ENCODE results near the gene ZDHHC8. TPM values are rescaled to one million over a fixed set of nuclear protein-coding genes. Genes with fewer than 3 reads are reported as not detected.
A peak's percentile ranks its signal among the peaks of the same experiment; 100 is the strongest.

ZDHHC8 gene
- total RNA-seq, 3 donors from 2014 or later (not counting 1 experiment from before 2014, with no cell fraction given) = 64.0 to 75.6 (median 65.3) TPM

- DNase-seq (no peak), ATAC-seq (no peak)
- H3K4me1 ChIP-seq (ENCODE audit: control insufficient read depth, insufficient read depth, low read length) = no peaks in the 10 kb centered on the region
- H3K9me3 ChIP-seq (ENCODE audit: control insufficient read depth, insufficient read depth, low read length) = no peaks in the 10 kb centered on the region
- no peak for TF ChIP-seq CTCF (IDR thresholded peaks at IDR 0.05)
- no peaks in the 10 kb centered on the region for H3K27me3 ChIP-seq (ENCODE audit: control insufficient read depth, insufficient read depth, low read length)
- H3K4me3 ChIP-seq (ENCODE audit: low read length) = no peak overlapping the region
- Mint-ChIP-seq H3K36me3 (no peaks in the 10 kb centered on the region), H3K4me3 (no peak overlapping the region), H3K27me3 (ENCODE audit: low read depth in 2 of 2) (no peaks in the 10 kb centered on the region), H3K4me1 (no peaks in the 10 kb centered on the region), H3K9me3 (no peaks in the 10 kb centered on the region), H3K27ac (no peak overlapping the region)
- H3K36me3 ChIP-seq (ENCODE audit: control insufficient read depth, insufficient read depth, low read length) = no peaks in the 10 kb centered on the region
- no peak overlapping the region for H3K27ac ChIP-seq (ENCODE audit: low read length)
- 97% methylated on average over 10 of the region's 10 CpGs for WGBS (ENCODE audit: insufficient coverage)
- intact Hi-C loops (cut with micrococcal nuclease) = no loop called here
Observed at GRCh38 chr22:20173772-20174171, 42.2 kb downstream of the ZDHHC8 start.

GRCh38 chr22:20174785-20175596 lies 43.4 kb downstream of the ZDHHC8 start:
- H3K36me3 Mint-ChIP-seq = no peaks in the 10 kb centered on the region
- TF ChIP-seq CTCF (IDR thresholded peaks at IDR 0.05) = no peak

GRCh38 chr22:20175597-20175900 lies 43.9 kb downstream of the ZDHHC8 start:
- TF ChIP-seq CTCF (IDR thresholded peaks at IDR 0.05) = no peak
- no peak overlapping the region for H3K4me3 Mint-ChIP-seq
- no peaks in the 10 kb centered on the region for H3K36me3 Mint-ChIP-seq
- H3K9me3 Mint-ChIP-seq = no peaks in the 10 kb centered on the region
- ATAC-seq (no peak), DNase-seq (peak in 1 of 2 donors; percentile 25)
- intact Hi-C loops (cut with micrococcal nuclease) = no loop called here
- no peaks in the 10 kb centered on the region for H3K27me3 Mint-ChIP-seq (ENCODE audit: low read depth in 2 of 2)
- no peaks in the 10 kb centered on the region for H3K9me3 ChIP-seq (ENCODE audit: control insufficient read depth, insufficient read depth, low read length)
- WGBS (ENCODE audit: insufficient coverage) = 64% methylated on average over 12 of the region's 12 CpGs
- no peaks in the 10 kb centered on the region for H3K4me1 Mint-ChIP-seq
- H3K27ac ChIP-seq (ENCODE audit: low read length) = no peak overlapping the region
- no peaks in the 10 kb centered on the region for H3K27me3 ChIP-seq (ENCODE audit: control insufficient read depth, insufficient read depth, low read length)
- no peak overlapping the region for H3K27ac Mint-ChIP-seq
- no peak overlapping the region for H3K4me3 ChIP-seq (ENCODE audit: low read length)
- H3K4me1 ChIP-seq (ENCODE audit: control insufficient read depth, insufficient read depth, low read length) = no peaks in the 10 kb centered on the region
- H3K36me3 ChIP-seq (ENCODE audit: control insufficient read depth, insufficient read depth, low read length) = no peaks in the 10 kb centered on the region

More at GRCh38 chr22:20174785-20175596, 43.4 kb downstream of the ZDHHC8 start:
- Mint-ChIP-seq H3K27ac (no peak overlapping the region), H3K4me3 (no peak overlapping the region), H3K27me3 (ENCODE audit: low read depth in 2 of 2) (no peaks in the 10 kb centered on the region), H3K9me3 (no peaks in the 10 kb centered on the region), H3K4me1 (no peaks in the 10 kb centered on the region)
- H3K4me3 ChIP-seq (ENCODE audit: low read length) = no peak overlapping the region
- no peak for ATAC-seq
- no peaks in the 10 kb centered on the region for H3K36me3 ChIP-seq (ENCODE audit: control insufficient read depth, insufficient read depth, low read length)
- H3K27me3 ChIP-seq (ENCODE audit: control insufficient read depth, insufficient read depth, low read length) = no peaks in the 10 kb centered on the region
- no peaks in the 10 kb centered on the region for H3K9me3 ChIP-seq (ENCODE audit: control insufficient read depth, insufficient read depth, low read length)
- no peak for DNase-seq
- no peaks in the 10 kb centered on the region for H3K4me1 ChIP-seq (ENCODE audit: control insufficient read depth, insufficient read depth, low read length)
- no peak overlapping the region for H3K27ac ChIP-seq (ENCODE audit: low read length)
- WGBS (ENCODE audit: insufficient coverage) = 85% methylated on average over 17 of the region's 19 CpGs
- intact Hi-C loops (cut with micrococcal nuclease) = no loop called here
